ENCODE data around the gene PRPF40A.

- TF ChIP-seq POLR2AphosphoS5 (IDR thresholded peaks at IDR 0.05; ENCODE audit: low read depth, low read length) (no peak), POLR2A (IDR thresholded peaks at IDR 0.05; ENCODE audit: low read depth, low read length) (no peak), TAF1 (IDR thresholded peaks at IDR 0.05; ENCODE audit: borderline replicate concordance, low read depth, low read length) (no peak)
These were observed 49.7 kb upstream of the PRPF40A start for GRCh38 chr2:152766928-152767327.

All from GM12892 (cell line).